Measurements from ENCODE around the gene ANKRD39. TPM values are rescaled to one million over a fixed set of nuclear protein-coding genes. Genes with fewer than 3 reads are reported as not detected.
"Not testable (repeated sequence)": the region's sequence is repeated elsewhere in the genome, so short reads cannot be mapped to it uniquely, and the experiment has no call there.

ANKRD39 gene
- total RNA-seq, 1 donor from 2014 or later: 14.6 TPM

- ATAC-seq (ENCODE audit: poor library complexity): no peak
- peak; percentile 18 for DNase-seq
- intact Hi-C loops (cut with DNase I): no loop called here
These were observed 5.9 kb upstream of the ANKRD39 start for GRCh38 chr2:96863575-96864342.

- intact Hi-C loops (cut with DNase I); ATAC-seq (ENCODE audit: poor library complexity); DNase-seq: not testable (repeated sequence)
These were observed 5.2 kb upstream of the ANKRD39 start for GRCh38 chr2:96863056-96863455.

- peak; percentile 48 for DNase-seq
- ATAC-seq (ENCODE audit: poor library complexity): no peak
- intact Hi-C loops (cut with DNase I): no loop called here
These were observed 3.3 kb upstream of the ANKRD39 start for GRCh38 chr2:96861074-96861473.

GRCh38 chr2:96860065-96861029 is 2.5 kb upstream of the ANKRD39 start:
- DNase-seq (peak; percentile 42), ATAC-seq (ENCODE audit: poor library complexity) (no peak)
- intact Hi-C loops (cut with DNase I): no loop called here

- ATAC-seq (ENCODE audit: poor library complexity) (no peak), DNase-seq (no peak)
- intact Hi-C loops (cut with DNase I): loop anchor here (2.0 kb wide), 1 partner anchor 91 kb away; no protein-coding TSS in a partner anchor
These were observed 1.9 kb upstream of the ANKRD39 start for GRCh38 chr2:96859681-96860064.

GRCh38 chr2:96859099-96859649 is 1.4 kb upstream of the ANKRD39 start:
- intact Hi-C loops (cut with DNase I): loop anchor here (2.0 kb wide), 1 partner anchor 92 kb away; no protein-coding TSS in a partner anchor
- ATAC-seq (ENCODE audit: poor library complexity) (no peak), DNase-seq (peak; percentile 81)

- ATAC-seq (ENCODE audit: poor library complexity) (peak; percentile 2), DNase-seq (no peak)
- intact Hi-C loops (cut with DNase I): no loop called here
These were observed 795 bp downstream of the ANKRD39 start for GRCh38 chr2:96856776-96857666.

- ATAC-seq (ENCODE audit: poor library complexity) (no peak), DNase-seq (no peak)
- intact Hi-C loops (cut with DNase I): no loop called here
These were observed 4.5 kb downstream of the ANKRD39 start for GRCh38 chr2:96853321-96853720.

- ATAC-seq (ENCODE audit: poor library complexity) (no peak), DNase-seq (no peak)
- intact Hi-C loops (cut with DNase I): no loop called here
These were observed 5.1 kb downstream of the ANKRD39 start for GRCh38 chr2:96852667-96853066.

- DNase-seq: no peak
- intact Hi-C loops (cut with DNase I): no loop called here
- ATAC-seq (ENCODE audit: poor library complexity): peak; percentile 24
These were observed 9.6 kb downstream of the ANKRD39 start for GRCh38 chr2:96848264-96848663.

GRCh38 chr2:96847586-96847985 is 10.2 kb downstream of the ANKRD39 start:
- ATAC-seq (ENCODE audit: poor library complexity): no peak
- intact Hi-C loops (cut with DNase I): no loop called here
- DNase-seq: no peak

- no peak for DNase-seq
- intact Hi-C loops (cut with DNase I): no loop called here
- ATAC-seq (ENCODE audit: poor library complexity): no peak
These were observed 11.0 kb downstream of the ANKRD39 start for GRCh38 chr2:96846825-96847224.

- DNase-seq: no peak
- no peak for ATAC-seq (ENCODE audit: poor library complexity)
- intact Hi-C loops (cut with DNase I): no loop called here
These were observed 13.4 kb downstream of the ANKRD39 start for GRCh38 chr2:96844405-96844808.

- intact Hi-C loops (cut with DNase I): no loop called here
- ATAC-seq (ENCODE audit: poor library complexity): peak; percentile 38
- DNase-seq: no peak
These were observed 14.1 kb downstream of the ANKRD39 start, which contains the start of gene ANKRD23 for GRCh38 chr2:96843538-96844268. Gene ANKRD23, minus strand, starts transcription at chr2:96844021. Its CDS starts 29 bp downstream, at chr2:96843992.

GRCh38 chr2:96842600-96842999 is 15.2 kb downstream of the ANKRD39 start:
- intact Hi-C loops (cut with DNase I): no loop called here
- peak; percentile 83 for ATAC-seq (ENCODE audit: poor library complexity)
- peak; percentile 79 for DNase-seq

GRCh38 chr2:96841701-96842495 is 15.9 kb downstream of the ANKRD39 start:
- ATAC-seq (ENCODE audit: poor library complexity) (peak; percentile 11), DNase-seq (no peak)
- intact Hi-C loops (cut with DNase I): no loop called here
